Neural crest cell (in vitro differentiated cells): ENCODE results near the gene COL5A1. TPM values are rescaled to one million over a fixed set of nuclear protein-coding genes. Genes with fewer than 3 reads are reported as not detected.

Source experiments
- DNase-seq: peaks from one replicate; pipeline ENCODE4 v3.0.0; 2021; ENCODE audit warnings: low read depth, mixed read lengths, low spot score
- H3K27ac Mint-ChIP-seq: one replicate; pipeline ENCODE4 v1.8.0; 2021; ENCODE audit warnings: mild to moderate bottlenecking, mixed read lengths; ENCODE audit not compliant: unreplicated experiment
- H3K27me3 Mint-ChIP-seq: 2 replicates; pipeline ENCODE4 v1.8.0; 2021; ENCODE audit warnings: low read depth, mild to moderate bottlenecking, mixed read lengths
- H3K36me3 Mint-ChIP-seq: 2 replicates; pipeline ENCODE4 v1.8.0; 2021; ENCODE audit warnings: low read depth, mild to moderate bottlenecking, mixed read lengths
- H3K4me1 Mint-ChIP-seq: 2 replicates; pipeline ENCODE4 v1.8.0; 2021; ENCODE audit warnings: mixed read lengths
- H3K4me3 Mint-ChIP-seq: one replicate; pipeline ENCODE4 v1.8.0; 2021; ENCODE audit warnings: mild to moderate bottlenecking, mixed read lengths
- H3K9me3 Mint-ChIP-seq: 2 replicates; pipeline ENCODE4 v1.8.0; 2021; ENCODE audit warnings: mixed read lengths
- CTCF ChIP-seq: fragments of 200-600 bp; sonication (generic); conservative IDR thresholded peaks from 2 replicates; pipeline ENCODE4 v1.5.0; 2021; ENCODE audit warnings: antibody characterized with exemption, mild to moderate bottlenecking
- total RNA-seq: library from RNA; stranded (reverse); gene quantifications from 2 replicates; pipeline ENCODE4 v1.2.1, GENCODE V29; 2021

COL5A1 gene
- total RNA-seq, 1 donor from 2014 or later: 19.4 TPM

DNA sequence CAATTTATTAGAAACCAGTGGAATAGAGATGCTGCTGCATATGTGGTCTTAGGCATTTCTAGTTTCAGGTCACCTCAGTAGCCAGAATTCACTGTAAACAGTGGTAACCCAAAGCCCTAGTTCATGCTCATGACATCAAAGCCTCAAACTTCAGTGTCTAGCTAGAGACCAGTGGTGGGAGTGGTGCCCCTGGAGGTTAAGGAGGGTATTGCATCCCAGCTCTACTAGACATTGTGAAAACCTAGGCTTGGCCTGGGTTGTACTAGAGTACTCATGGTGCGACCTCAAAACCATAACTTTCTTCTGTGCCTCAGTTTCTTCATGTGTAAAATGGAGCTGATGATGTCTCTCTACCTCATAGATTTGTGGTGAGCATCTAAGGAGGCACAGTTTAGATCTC is 18.8 kb downstream of the COL5A1 start:
- no peaks in the 10 kb centered on the region for H3K27me3 Mint-ChIP-seq
- no peak for DNase-seq
- H3K4me3 Mint-ChIP-seq: no peak overlapping the region
- peaks cover 5% of the 10 kb centered on the region for H3K36me3 Mint-ChIP-seq
- peaks cover 6% of the 10 kb centered on the region for H3K9me3 Mint-ChIP-seq
- TF ChIP-seq CTCF: peak; percentile 66
- no peaks in the 10 kb centered on the region for H3K4me1 Mint-ChIP-seq
- no peak overlapping the region for H3K27ac Mint-ChIP-seq

DNA sequence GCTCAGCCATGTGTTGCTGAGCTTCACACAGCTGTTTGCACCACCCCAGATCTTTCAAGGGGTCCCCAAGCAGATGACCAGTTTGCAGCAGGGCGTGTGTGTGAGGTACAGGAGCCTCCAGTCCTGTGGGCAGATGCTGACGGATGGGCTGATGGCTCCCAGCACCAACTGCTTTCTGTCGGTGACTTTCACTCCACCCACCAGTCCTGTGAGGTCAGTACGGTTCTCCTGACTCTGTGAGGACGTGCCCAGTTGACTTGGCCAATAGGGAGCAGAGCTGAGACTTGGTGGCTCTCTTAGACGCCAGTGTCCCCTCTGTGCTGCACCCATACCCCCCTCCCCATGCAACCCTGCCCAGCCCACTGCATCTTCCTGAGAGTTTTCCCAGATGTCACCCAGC is 19.7 kb downstream of the COL5A1 start:
- Mint-ChIP-seq H3K27ac (no peak overlapping the region), H3K4me1 (no peaks in the 10 kb centered on the region), H3K9me3 (peaks cover 6% of the 10 kb centered on the region), H3K36me3 (peaks cover 5% of the 10 kb centered on the region), H3K4me3 (no peak overlapping the region), H3K27me3 (no peaks in the 10 kb centered on the region)
- no peak for DNase-seq
- no peak for TF ChIP-seq CTCF

DNA sequence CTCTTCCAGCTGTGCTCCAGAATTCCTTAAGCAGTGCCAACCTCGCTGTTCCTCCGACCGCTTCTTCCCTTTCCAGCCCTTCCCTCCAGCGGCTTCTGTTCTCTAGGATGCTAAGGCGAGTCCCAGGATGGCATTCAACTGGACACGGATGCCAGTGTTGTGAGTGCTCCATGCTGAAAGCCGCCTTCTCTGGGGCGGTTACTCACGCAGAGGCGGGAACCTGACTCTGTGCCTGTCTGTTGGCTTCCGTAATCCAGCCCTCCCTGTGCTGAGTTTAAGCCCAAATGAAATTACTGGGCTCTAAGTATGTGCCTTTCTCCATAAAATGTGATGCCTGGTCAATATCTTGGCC is 20.2 kb downstream of the COL5A1 start:
- DNase-seq: no peak
- TF ChIP-seq CTCF: no peak
- H3K4me3 Mint-ChIP-seq: no peak overlapping the region
- no peaks in the 10 kb centered on the region for H3K27me3 Mint-ChIP-seq
- no peak overlapping the region for H3K27ac Mint-ChIP-seq
- peaks cover 5% of the 10 kb centered on the region for H3K36me3 Mint-ChIP-seq
- H3K4me1 Mint-ChIP-seq: no peaks in the 10 kb centered on the region
- H3K9me3 Mint-ChIP-seq: peaks cover 6% of the 10 kb centered on the region

DNA sequence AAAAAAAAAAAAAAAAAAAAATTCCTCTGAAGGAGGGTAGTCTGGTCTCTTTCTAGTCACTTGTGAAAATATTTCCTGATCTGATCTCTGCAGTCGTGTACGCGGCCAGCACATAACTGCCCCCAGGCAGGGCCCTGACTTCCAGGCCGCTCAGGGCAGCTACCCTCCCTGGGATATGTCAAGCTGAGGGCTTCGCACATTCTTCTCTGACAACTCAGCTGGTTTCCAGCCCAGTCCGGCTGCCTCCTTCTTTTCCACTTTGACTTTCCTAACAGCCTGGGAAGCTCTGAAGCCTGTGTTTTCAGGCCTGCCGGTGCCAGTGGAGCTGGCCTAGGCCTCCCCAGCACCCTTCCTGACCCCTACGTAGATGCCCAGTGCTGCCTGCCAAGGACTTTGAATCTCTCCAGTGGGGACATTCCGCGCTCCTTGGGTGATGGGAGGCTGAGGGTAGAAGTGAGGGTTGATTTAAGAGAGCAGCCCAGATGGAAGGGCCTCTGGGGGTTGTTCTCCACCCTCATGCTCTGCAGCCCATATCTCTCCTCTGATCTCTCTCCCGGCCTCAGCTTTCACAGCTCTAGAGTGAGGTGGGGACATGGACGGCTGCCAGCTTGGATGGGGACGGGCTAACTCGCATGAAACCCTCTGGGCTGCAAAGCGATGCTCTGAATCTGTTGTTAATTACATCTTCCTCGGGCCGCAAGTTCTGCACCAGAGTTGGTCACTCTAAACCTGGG is 20.7 kb downstream of the COL5A1 start:
- H3K27ac Mint-ChIP-seq: no peak overlapping the region
- TF ChIP-seq CTCF: no peak
- DNase-seq: no peak
- H3K4me3 Mint-ChIP-seq: no peak overlapping the region
- no peaks in the 10 kb centered on the region for H3K4me1 Mint-ChIP-seq
- peaks cover 5% of the 10 kb centered on the region for H3K36me3 Mint-ChIP-seq
- no peaks in the 10 kb centered on the region for H3K27me3 Mint-ChIP-seq
- peaks cover 6% of the 10 kb centered on the region for H3K9me3 Mint-ChIP-seq

- no peak for DNase-seq
- no peak for TF ChIP-seq CTCF
- no peaks in the 10 kb centered on the region for H3K27me3 Mint-ChIP-seq
- H3K36me3 Mint-ChIP-seq: peaks cover 5% of the 10 kb centered on the region
- H3K4me1 Mint-ChIP-seq: no peaks in the 10 kb centered on the region
- no peak overlapping the region for H3K4me3 Mint-ChIP-seq
- peaks cover 7% of the 10 kb centered on the region for H3K9me3 Mint-ChIP-seq
- H3K27ac Mint-ChIP-seq: no peak overlapping the region
These were observed 21.5 kb downstream of the COL5A1 start for GRCh38 chr9:134663084-134663483.
